NCI-H82 treated with DMSO at 0.1 percent for 48 hours (cell line): ENCODE results near the gene SPHK2.
"Not testable (repeated sequence)": the region's sequence is repeated elsewhere in the genome, so short reads cannot be mapped to it uniquely, and the experiment has no call there.

Experiments
- DNase-seq: peaks from one replicate; lab custom pipeline; 2025; ENCODE audit not compliant: unreplicated experiment; lab: John Stamatoyannopoulos, UW

The SPHK2 gene

GRCh38 chr19:48676887-48677286 is 57.6 kb downstream of the SPHK2 start:
- DNase-seq: no peak

GRCh38 chr19:48678201-48678600 is 58.9 kb downstream of the SPHK2 start:
- DNase-seq: no peak

DNA sequence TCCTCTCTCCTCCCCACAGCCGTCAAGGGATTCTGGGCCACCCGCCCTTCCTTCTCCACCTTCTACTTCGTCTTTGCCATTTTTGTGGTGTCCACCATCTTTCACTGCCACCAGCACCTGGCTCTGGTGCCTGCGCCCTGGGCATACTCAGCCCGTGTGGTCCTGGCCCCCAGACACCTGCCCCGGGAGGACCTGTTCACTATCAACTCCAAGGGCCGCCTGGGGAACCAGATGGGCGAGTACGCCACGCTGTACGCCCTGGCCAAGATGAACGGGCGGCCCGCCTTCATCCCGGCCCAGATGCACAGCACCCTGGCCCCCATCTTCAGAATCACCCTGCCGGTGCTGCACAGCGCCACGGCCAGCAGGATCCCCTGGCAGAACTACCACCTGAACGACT is 60.7 kb downstream of the SPHK2 start:
- not testable (repeated sequence) for DNase-seq
